Lower leg skin (tissue), 3 donors: ENCODE data around the gene KMT5B.

ENCODE experiments used
- CTCF ChIP-seq, 3 donors: fragments of 450-650 bp; IDR thresholded peaks; one replicate each; pipeline ENCODE4 v1.5.1; 2016; ENCODE audit warnings: antibody characterized with exemption in 3 of 3, mild to moderate bottlenecking in 3 of 3, moderate library complexity in 2 of 3
- POLR2A ChIP-seq, 2 donors: fragments of 450-650 bp; IDR thresholded peaks; one replicate each; pipeline ENCODE4 v1.6.1; 2016 to 2017; ENCODE audit warnings: antibody characterized with exemption in 2 of 2, mild to moderate bottlenecking in 1 of 2, moderate library complexity in 1 of 2

GRCh38 chr11:68106165-68106940, 106.7 kb downstream of the KMT5B start:
- TF ChIP-seq CTCF (IDR thresholded peaks at IDR 0.05) (no peak), POLR2A (IDR thresholded peaks at IDR 0.05) (no peak)
